Measurements from ENCODE around the gene SYT1.

The SYT1 gene

GRCh38 chr12:79140711-79141110, 276.1 kb downstream of the SYT1 start (continued):
- TF ChIP-seq ZNF510 (tag by site-specific recombination; IDR thresholded peaks at IDR 0.05; ENCODE audit: insufficient replicate concordance): no peak
- no peak for TF ChIP-seq ZNF629 (tag by site-specific recombination; IDR thresholded peaks at IDR 0.05)
- no peak for TF ChIP-seq MEIS1 (CRISPR knock-in tag; IDR thresholded peaks at IDR 0.05; ENCODE audit: borderline replicate concordance)
- TF ChIP-seq PRDM1 (tag by site-specific recombination; IDR thresholded peaks at IDR 0.05): no peak

- ChIA-PET POLR2A (no interaction called here), CTCF (no interaction called here)
- Histone ChIP-seq H3K27ac (ENCODE audit: extremely low read depth, low read depth, low read length) (no peak overlapping the region), H3K9me3 (ENCODE audit: control insufficient read depth, insufficient read depth, low read depth, low read length) (no peaks in the 10 kb centered on the region), H3K4me3 (ENCODE audit: low read depth, low read length) (no peak overlapping the region), H3K4me1 (ENCODE audit: control insufficient read depth, insufficient read depth, low read length) (peaks cover 2% of the 10 kb centered on the region; the same call in 1 of the 2 replicates), H3K36me3 (ENCODE audit: control insufficient read depth in 2 of 2, insufficient read depth in 1 of 2, low read length in 2 of 2) (no peaks in the 10 kb centered on the region)
- TF ChIP-seq ZNF311 (tag by site-specific recombination; IDR thresholded peaks at IDR 0.05; ENCODE audit: borderline replicate concordance): no peak
These were observed 277.2 kb downstream of the SYT1 start for GRCh38 chr12:79141776-79142175.

- no peaks in the 10 kb centered on the region for H3K36me3 ChIP-seq (ENCODE audit: control insufficient read depth in 2 of 2, insufficient read depth in 1 of 2, low read length in 2 of 2)
- ChIA-PET POLR2A (no interaction called here), CTCF (interaction anchor here (0.6 kb wide), 1 partner anchor 338 kb away, joined by 3 read pairs; no protein-coding TSS in a partner anchor)
- peaks cover 2% of the 10 kb centered on the region; the same call in 1 of the 2 replicates for H3K4me1 ChIP-seq (ENCODE audit: control insufficient read depth, insufficient read depth, low read length)
- H3K27ac ChIP-seq (ENCODE audit: extremely low read depth, low read depth, low read length): no peak overlapping the region
- H3K4me3 ChIP-seq (ENCODE audit: low read depth, low read length): no peak overlapping the region
- no peaks in the 10 kb centered on the region for H3K9me3 ChIP-seq (ENCODE audit: control insufficient read depth, insufficient read depth, low read depth, low read length)
- no peak for TF ChIP-seq ZNF26 (tag by site-specific recombination; IDR thresholded peaks at IDR 0.05)
- TF ChIP-seq TCF7L2 (IDR thresholded peaks at IDR 0.05; ENCODE audit: borderline replicate concordance, low read depth, low read length): peak; percentile 92
- peak; percentile 59; the same call in 1 of the 2 replicates for TF ChIP-seq WT1 (tag by site-specific recombination; IDR thresholded peaks at IDR 0.05)
- TF ChIP-seq ZNF24 (tag by site-specific recombination; IDR thresholded peaks at IDR 0.05): no peak
- no peak for TF ChIP-seq ZFP69B (tag by site-specific recombination; IDR thresholded peaks at IDR 0.05)
These were observed 279.2 kb downstream of the SYT1 start for GRCh38 chr12:79143803-79144202.

GRCh38 chr12:79151956-79152355, 287.4 kb downstream of the SYT1 start:
- Histone ChIP-seq H3K4me3 (ENCODE audit: low read depth, low read length) (no peak overlapping the region), H3K9me3 (ENCODE audit: control insufficient read depth, insufficient read depth, low read depth, low read length) (no peaks in the 10 kb centered on the region), H3K36me3 (ENCODE audit: control insufficient read depth in 2 of 2, insufficient read depth in 1 of 2, low read length in 2 of 2) (no peaks in the 10 kb centered on the region), H3K27ac (ENCODE audit: extremely low read depth, low read depth, low read length) (no peak overlapping the region), H3K4me1 (ENCODE audit: control insufficient read depth, insufficient read depth, low read length) (no peaks in the 10 kb centered on the region)
- TF ChIP-seq ZNF529 (tag by site-specific recombination; IDR thresholded peaks at IDR 0.05; ENCODE audit: insufficient replicate concordance) (no peak), ZNF280D (tag by site-specific recombination; IDR thresholded peaks at IDR 0.05) (no peak), ZNF501 (tag by site-specific recombination; IDR thresholded peaks at IDR 0.05) (no peak), ZNF311 (tag by site-specific recombination; IDR thresholded peaks at IDR 0.05; ENCODE audit: borderline replicate concordance) (no peak), ZNF211 (tag by site-specific recombination; IDR thresholded peaks at IDR 0.05; ENCODE audit: low read depth) (no peak), ZSCAN16 (tag by site-specific recombination; IDR thresholded peaks at IDR 0.05) (no peak), ZNF658 (tag by site-specific recombination; IDR thresholded peaks at IDR 0.05) (no peak)
- POLR2A ChIA-PET: no interaction called here
- CTCF ChIA-PET: no interaction called here

Data from HEK293 (cell line).